ENCODE data around the gene PTPRN2. TPM values are rescaled to one million over a fixed set of nuclear protein-coding genes. Genes with fewer than 3 reads are reported as not detected.

PTPRN2 gene
- total RNA-seq, 2 experiments from 2014 or later = 0.46 to 0.51 TPM

DNA sequence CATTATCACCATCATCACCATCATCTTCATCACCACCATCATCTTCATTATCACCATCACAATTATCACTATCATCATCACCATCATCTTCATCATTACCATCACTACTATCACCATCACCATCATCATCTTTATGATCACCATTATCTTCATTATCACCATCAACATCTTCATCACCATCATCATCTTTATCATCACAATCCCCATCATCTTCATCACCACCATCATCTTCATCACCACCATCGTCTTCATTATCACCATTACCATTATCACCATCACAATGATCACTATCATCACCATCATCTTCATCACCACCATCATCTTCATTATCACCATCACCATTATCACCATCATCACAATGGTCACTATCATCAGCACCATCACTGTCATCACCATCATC is 621.1 kb downstream of the PTPRN2 start:
- no peak overlapping the region for H3K4me3 Mint-ChIP-seq
- ChIA-PET POLR2A (no interaction called here), CTCF (no interaction called here)
- peaks cover 8% of the 10 kb centered on the region for H3K9me3 Mint-ChIP-seq (ENCODE audit: low read depth)
- intact Hi-C loops (cut with DNase I, micrococcal nuclease) = no loop called here
- DNase-seq (no peak), ATAC-seq (no peak)
- no peaks in the 10 kb centered on the region for H3K36me3 Mint-ChIP-seq (ENCODE audit: low read depth)
- peaks cover 4% of the 10 kb centered on the region for H3K27me3 Mint-ChIP-seq
- no peak overlapping the region for H3K27ac Mint-ChIP-seq
- H3K4me1 Mint-ChIP-seq = no peaks in the 10 kb centered on the region

DNA sequence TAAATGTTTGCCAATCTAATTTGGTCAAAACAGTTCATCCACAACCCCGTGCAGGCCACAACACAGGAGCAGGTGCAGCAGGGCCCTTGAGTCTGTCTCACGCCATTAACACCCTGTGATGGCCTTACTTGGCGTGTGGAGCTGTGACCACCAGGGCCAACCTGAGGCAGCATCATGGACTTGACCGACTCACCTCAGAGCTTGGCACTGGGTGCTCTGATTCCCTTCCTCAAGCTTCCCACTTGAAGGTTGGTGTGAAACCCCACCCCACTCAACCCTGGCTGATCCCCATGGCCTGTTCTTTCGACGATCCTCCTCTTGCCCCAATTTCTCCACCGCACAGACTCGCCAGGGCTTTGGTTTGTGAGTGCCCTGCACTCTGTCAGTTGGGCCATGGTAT is 623.1 kb downstream of the PTPRN2 start:
- no peak for DNase-seq
- intact Hi-C loops (cut with DNase I, micrococcal nuclease) = loop anchor here in 1 of 2 experiments (2.0 kb wide), 1 partner anchor 68 kb away; no protein-coding TSS in a partner anchor
- H3K4me1 Mint-ChIP-seq = no peaks in the 10 kb centered on the region
- H3K4me3 Mint-ChIP-seq = no peak overlapping the region
- ChIA-PET CTCF (interaction anchor here (0.6 kb wide), 1 partner anchor 487 kb away, joined by 3 read pairs; no protein-coding TSS in a partner anchor), POLR2A (no interaction called here)
- no peak overlapping the region for H3K27ac Mint-ChIP-seq
- H3K9me3 Mint-ChIP-seq (ENCODE audit: low read depth) = no peaks in the 10 kb centered on the region
- ATAC-seq = no peak
- no peaks in the 10 kb centered on the region for H3K36me3 Mint-ChIP-seq (ENCODE audit: low read depth)
- peaks cover 5% of the 10 kb centered on the region for H3K27me3 Mint-ChIP-seq

DNA sequence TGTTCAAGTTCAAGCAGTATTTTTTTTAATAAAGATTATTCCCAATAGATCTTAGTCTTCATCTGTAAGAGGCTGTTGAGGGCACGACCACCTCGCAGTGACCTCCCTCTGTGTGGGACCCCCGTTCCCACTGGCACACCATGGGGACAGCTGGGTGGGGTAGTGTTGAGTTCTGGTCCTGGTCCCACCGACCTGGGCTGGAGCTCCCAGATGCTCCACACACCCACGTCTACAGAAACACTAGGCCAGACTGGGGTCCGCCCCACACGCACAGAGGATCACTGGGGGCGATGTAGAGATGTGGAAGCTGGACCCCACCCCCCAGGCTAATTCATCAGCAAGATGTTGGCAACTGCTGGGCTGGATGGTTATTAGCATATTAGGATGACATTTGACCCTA is 623.6 kb downstream of the PTPRN2 start:
- POLR2A ChIA-PET = no interaction called here
- H3K4me3 Mint-ChIP-seq = no peak overlapping the region
- no peaks in the 10 kb centered on the region for H3K36me3 Mint-ChIP-seq (ENCODE audit: low read depth)
- no peaks in the 10 kb centered on the region for H3K9me3 Mint-ChIP-seq (ENCODE audit: low read depth)
- H3K4me1 Mint-ChIP-seq = no peaks in the 10 kb centered on the region
- intact Hi-C loops (cut with DNase I, micrococcal nuclease) = loop anchor here in 1 of 2 experiments (2.0 kb wide), 1 partner anchor 69 kb away; no protein-coding TSS in a partner anchor
- peaks cover 7% of the 10 kb centered on the region for H3K27me3 Mint-ChIP-seq
- CTCF ChIA-PET = interaction anchor here (0.6 kb wide), 1 partner anchor 488 kb away, joined by 3 read pairs; no protein-coding TSS in a partner anchor
- no peak for ATAC-seq
- DNase-seq = no peak
- H3K27ac Mint-ChIP-seq = no peak overlapping the region

DNA sequence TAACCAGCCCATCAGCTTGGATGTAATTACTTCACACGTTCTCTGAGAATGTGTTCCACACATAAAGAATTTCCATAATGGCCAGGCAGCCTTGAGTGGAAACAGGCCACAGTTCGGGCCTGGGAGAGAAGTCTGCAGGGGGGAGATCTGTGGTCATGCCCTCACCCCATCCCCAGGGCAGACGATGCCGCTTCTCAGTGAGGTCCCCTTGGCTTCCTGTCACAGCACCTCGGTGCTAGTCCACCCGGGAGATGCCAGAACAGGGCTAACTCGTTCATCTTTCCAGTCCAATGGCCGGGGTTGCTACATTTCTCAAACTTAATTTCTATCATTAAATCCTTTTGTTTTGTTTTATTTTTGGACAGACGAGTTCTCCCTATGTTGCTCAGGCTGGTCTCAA is 624.1 kb downstream of the PTPRN2 start:
- ATAC-seq (no peak), DNase-seq (no peak)
- Mint-ChIP-seq H3K9me3 (ENCODE audit: low read depth) (no peaks in the 10 kb centered on the region), H3K27ac (no peak overlapping the region), H3K4me3 (no peak overlapping the region), H3K4me1 (no peaks in the 10 kb centered on the region), H3K27me3 (peaks cover 7% of the 10 kb centered on the region), H3K36me3 (ENCODE audit: low read depth) (no peaks in the 10 kb centered on the region)
- intact Hi-C loops (cut with DNase I, micrococcal nuclease) = no loop called here
- POLR2A ChIA-PET = no interaction called here
- CTCF ChIA-PET = no interaction called here

DNA sequence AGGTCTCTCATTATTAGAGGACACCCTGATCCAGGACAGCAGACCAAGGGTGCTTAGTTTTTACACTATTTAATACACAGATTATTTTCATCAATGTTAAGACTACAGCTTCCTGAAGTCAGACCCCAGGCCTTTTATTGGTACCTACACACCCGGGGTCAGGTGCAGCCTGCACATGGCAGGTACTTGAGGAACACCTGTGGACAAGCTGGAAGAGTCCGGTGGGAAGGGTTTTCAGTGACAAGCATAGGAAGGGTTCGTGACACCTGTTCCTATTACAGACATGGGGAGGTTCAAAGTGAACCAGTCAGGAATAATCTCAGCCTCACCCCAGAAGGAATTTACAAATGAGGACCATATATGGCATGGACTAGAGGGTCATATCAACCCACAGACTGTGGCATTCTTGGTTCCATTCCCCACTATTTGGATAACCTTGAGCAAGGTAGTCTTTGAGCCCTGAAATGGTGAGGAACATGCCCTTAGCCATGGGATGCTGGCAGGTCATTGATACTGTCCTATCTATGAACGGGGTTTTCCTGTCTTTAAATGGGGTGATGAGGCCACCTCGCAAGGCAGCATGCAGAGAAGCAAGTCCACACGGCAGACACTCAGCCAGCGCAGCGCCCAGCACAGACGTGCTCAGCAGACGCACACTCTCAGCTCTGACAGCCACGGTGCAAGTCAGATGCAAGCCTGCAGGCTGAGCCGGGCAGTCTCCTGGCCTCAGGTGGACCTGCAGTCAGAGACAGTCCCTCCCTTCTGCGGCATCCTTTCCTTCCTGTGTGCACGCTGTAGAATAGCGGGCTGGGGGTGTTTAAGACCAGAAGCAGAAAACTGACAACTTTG is 624.9 kb downstream of the PTPRN2 start:
- no peak for ATAC-seq
- Mint-ChIP-seq H3K27me3 (peaks cover 7% of the 10 kb centered on the region), H3K4me1 (no peaks in the 10 kb centered on the region), H3K4me3 (no peak overlapping the region), H3K27ac (no peak overlapping the region), H3K36me3 (ENCODE audit: low read depth) (no peaks in the 10 kb centered on the region), H3K9me3 (ENCODE audit: low read depth) (no peaks in the 10 kb centered on the region)
- intact Hi-C loops (cut with DNase I, micrococcal nuclease) = no loop called here
- ChIA-PET POLR2A (no interaction called here), CTCF (no interaction called here)
- DNase-seq = no peak

DNA sequence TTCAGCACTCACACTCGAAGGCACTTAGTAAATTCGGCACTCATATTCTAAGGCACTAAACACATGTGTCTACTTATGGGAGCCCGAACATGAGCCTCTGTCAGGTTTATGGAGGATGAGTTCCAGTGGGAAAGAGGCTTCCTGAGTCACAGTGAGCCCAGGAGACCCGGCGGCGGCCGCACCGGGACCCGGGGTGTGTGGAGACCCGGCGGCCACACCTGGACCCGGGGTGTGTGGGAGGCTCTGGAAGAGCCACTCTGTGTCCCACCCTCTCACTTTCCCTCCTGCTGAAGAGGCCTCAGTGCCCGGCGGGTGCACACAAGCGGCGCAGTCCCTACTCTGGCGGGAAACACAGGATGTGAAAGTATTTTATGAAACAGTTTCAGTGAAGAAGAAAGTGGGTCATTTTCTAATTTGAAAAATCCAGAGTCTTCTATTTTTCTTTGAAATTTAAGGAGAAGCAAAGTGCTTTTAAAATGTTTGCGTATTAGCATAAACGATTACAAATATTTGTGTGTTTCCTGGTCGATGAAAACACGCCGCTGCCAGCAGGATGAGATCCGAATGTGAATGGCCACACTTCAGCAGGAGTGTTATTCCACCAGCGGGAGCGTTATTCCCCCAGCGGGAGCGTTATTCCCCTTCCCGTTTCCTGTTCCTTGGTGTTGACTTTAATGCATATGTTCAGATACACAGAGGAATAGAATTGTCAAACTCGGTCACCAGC is 625.7 kb downstream of the PTPRN2 start:
- ChIA-PET POLR2A (no interaction called here), CTCF (no interaction called here)
- Mint-ChIP-seq H3K27me3 (peaks cover 7% of the 10 kb centered on the region), H3K4me1 (no peaks in the 10 kb centered on the region), H3K27ac (no peak overlapping the region), H3K36me3 (ENCODE audit: low read depth) (no peaks in the 10 kb centered on the region), H3K9me3 (ENCODE audit: low read depth) (no peaks in the 10 kb centered on the region), H3K4me3 (no peak overlapping the region)
- intact Hi-C loops (cut with DNase I, micrococcal nuclease) = no loop called here
- no peak for DNase-seq
- ATAC-seq = no peak

DNA sequence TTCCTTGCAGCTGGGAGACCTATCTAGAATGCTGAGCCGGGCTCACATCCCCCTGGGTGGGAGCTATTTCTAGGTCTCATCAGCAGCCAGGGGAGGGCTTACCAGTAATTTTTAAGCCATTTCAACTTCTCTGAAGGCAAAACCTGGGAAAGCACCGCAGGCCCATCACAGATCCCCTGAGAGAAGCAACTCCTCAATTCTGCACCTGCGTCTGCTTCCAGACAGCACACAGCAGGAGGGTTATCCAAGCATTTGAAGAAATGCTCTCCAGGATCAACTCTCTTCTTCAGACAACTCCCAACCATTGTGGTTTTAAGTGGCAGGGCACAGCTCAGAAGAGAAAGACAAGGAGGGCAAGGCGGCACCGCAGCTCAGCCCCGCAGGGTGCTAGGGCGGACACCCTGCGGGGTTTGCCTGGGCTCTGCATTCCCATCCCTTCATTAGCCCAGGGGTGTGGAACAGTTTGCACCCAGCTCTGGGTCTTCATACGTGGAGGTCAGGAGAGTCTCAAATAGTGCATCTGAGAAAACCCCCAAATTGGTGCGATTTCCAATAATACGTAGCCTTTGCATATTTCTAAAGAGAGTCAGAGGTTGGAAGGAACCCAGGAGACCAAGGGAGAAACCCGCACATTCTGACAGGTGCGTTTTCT is 632.1 kb downstream of the PTPRN2 start:
- peaks cover 12% of the 10 kb centered on the region for H3K27me3 Mint-ChIP-seq
- CTCF ChIA-PET = interaction anchor here (0.8 kb wide), 1 partner anchor 22 kb away, joined by 4 read pairs; no protein-coding TSS in a partner anchor
- DNase-seq (no peak), ATAC-seq (no peak)
- no peaks in the 10 kb centered on the region for H3K4me1 Mint-ChIP-seq
- H3K27ac Mint-ChIP-seq = no peak overlapping the region
- POLR2A ChIA-PET = no interaction called here
- no peaks in the 10 kb centered on the region for H3K9me3 Mint-ChIP-seq (ENCODE audit: low read depth)
- no peaks in the 10 kb centered on the region for H3K36me3 Mint-ChIP-seq (ENCODE audit: low read depth)
- intact Hi-C loops (cut with DNase I, micrococcal nuclease) = no loop called here
- no peak overlapping the region for H3K4me3 Mint-ChIP-seq

DNA sequence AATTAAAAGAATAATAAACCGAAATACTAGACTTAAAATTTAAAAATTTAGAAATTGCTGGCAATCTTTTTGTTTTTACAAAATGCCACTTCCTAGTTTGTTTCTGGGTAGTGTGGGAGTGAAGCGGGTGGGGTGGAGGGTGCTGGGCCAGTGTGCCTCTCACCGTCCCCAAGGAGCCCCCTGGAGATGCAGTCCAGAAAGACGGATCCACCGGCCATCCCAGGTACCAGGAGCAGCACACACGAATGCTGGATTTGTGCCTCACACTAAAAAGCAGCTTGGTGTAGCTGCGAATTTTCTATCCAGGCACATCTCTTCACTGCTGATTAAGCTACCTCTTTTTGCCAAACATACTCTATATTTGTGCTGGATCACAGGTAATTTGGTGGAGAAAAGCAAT is 632.7 kb downstream of the PTPRN2 start:
- ChIA-PET POLR2A (no interaction called here), CTCF (interaction anchor here (0.8 kb wide), 1 partner anchor 22 kb away, joined by 4 read pairs; no protein-coding TSS in a partner anchor)
- H3K27ac Mint-ChIP-seq = no peak overlapping the region
- no peaks in the 10 kb centered on the region for H3K36me3 Mint-ChIP-seq (ENCODE audit: low read depth)
- no peaks in the 10 kb centered on the region for H3K9me3 Mint-ChIP-seq (ENCODE audit: low read depth)
- intact Hi-C loops (cut with DNase I, micrococcal nuclease) = no loop called here
- DNase-seq (no peak), ATAC-seq (no peak)
- no peak overlapping the region for H3K4me3 Mint-ChIP-seq
- H3K4me1 Mint-ChIP-seq = no peaks in the 10 kb centered on the region
- H3K27me3 Mint-ChIP-seq = peaks cover 12% of the 10 kb centered on the region

DNA sequence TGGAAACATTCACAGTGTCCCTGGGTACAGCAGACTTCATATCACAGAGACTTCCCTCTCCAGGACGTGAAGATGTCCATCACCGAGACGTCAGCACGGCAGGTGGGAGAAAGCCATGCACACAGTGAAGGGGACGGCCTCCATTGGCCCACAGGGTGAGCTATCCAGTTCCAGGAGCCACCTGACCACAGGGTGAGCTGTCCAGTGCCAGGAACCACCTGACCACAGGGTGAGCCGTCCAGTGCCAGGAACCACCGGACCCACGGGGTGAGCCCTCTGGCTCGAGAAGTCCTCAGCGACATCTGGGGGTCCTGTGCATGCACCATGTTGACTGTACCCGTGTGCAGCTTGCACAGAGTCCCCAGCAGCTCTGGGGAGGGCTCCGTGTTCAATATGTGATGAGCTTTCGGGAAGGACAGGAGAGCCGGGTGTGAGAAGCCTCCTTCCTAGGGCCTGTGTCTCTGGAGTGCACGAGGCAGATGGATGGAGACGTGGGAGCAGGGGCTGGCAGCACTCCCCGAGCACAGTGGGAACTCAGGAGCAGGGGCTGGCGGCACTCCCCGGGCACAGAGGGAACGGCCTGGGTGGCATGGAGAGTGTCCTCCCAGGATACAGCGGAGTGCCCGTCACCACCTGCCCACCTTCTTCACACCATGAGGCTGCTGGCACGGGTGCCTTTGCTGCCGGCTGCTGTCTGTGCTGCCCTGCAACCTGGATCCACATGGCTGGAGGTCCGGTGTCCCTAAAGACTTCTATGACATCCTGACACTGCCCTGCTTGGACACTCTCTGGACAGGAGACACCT is 634.6 kb downstream of the PTPRN2 start:
- no peak overlapping the region for H3K4me3 Mint-ChIP-seq
- peaks cover 4% of the 10 kb centered on the region for H3K9me3 Mint-ChIP-seq (ENCODE audit: low read depth)
- ChIA-PET POLR2A (no interaction called here), CTCF (no interaction called here)
- intact Hi-C loops (cut with DNase I, micrococcal nuclease) = no loop called here
- ATAC-seq = no peak
- no peaks in the 10 kb centered on the region for H3K36me3 Mint-ChIP-seq (ENCODE audit: low read depth)
- H3K4me1 Mint-ChIP-seq = no peaks in the 10 kb centered on the region
- H3K27ac Mint-ChIP-seq = no peak overlapping the region
- peaks cover 12% of the 10 kb centered on the region for H3K27me3 Mint-ChIP-seq
- DNase-seq = no peak

DNA sequence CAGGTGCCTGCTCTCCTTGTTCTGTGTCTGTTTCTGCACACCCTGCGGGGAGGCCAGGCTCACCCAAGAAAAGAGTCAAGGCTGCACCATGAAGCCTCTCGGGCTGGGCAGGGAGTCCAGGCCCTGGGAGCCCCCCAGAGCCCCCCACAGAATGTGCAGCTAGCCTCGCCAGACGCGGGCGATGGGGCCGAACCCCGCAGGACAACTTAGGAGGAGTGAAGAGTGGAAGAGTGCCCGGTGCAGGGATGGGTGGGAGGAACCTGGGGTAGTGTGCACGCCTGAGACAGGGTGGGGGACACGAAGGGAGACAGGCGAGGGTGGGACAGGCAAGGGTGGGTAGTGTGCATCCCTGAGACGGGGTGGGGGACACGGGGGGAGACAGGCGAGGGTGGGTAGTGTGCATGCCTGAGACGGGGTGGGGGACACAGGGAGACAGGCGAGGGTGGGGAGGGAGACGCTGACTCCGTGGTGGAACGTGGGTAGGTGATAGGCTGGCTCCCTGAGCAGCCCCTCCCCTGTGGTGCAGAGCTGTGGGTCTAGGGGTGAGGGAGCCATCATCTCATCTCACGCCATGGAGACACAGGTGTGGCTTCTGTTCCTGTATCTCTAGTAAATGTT is 635.5 kb downstream of the PTPRN2 start:
- intact Hi-C loops (cut with DNase I, micrococcal nuclease) = no loop called here
- no peak overlapping the region for H3K27ac Mint-ChIP-seq
- H3K4me1 Mint-ChIP-seq = no peaks in the 10 kb centered on the region
- peaks cover 12% of the 10 kb centered on the region for H3K27me3 Mint-ChIP-seq
- H3K36me3 Mint-ChIP-seq (ENCODE audit: low read depth) = no peaks in the 10 kb centered on the region
- no peak overlapping the region for H3K4me3 Mint-ChIP-seq
- H3K9me3 Mint-ChIP-seq (ENCODE audit: low read depth) = peaks cover 10% of the 10 kb centered on the region
- ATAC-seq (no peak), DNase-seq (no peak)
- POLR2A ChIA-PET = no interaction called here
- CTCF ChIA-PET = no interaction called here
